OCI-M1 (cell line): ENCODE results near the gene APOBEC3G.

Experiments
- DNase-seq: peaks from one replicate; lab custom pipeline; 2025; lab: John Stamatoyannopoulos, UW

Gene APOBEC3G

GRCh38 chr22:39122772-39123470, 45.8 kb downstream of the APOBEC3G start:
- no peak for DNase-seq

GRCh38 chr22:39123751-39124581, 46.9 kb downstream of the APOBEC3G start:
- DNase-seq = no peak

- no peak for DNase-seq
Measured at GRCh38 chr22:39125622-39126021, 48.5 kb downstream of the APOBEC3G start.

GRCh38 chr22:39128508-39128907, 51.4 kb downstream of the APOBEC3G start:
- DNase-seq = no peak

GRCh38 chr22:39129081-39129480, 52.0 kb downstream of the APOBEC3G start:
- DNase-seq = no peak

- DNase-seq = no peak
Measured at GRCh38 chr22:39129746-39130145, 52.7 kb downstream of the APOBEC3G start.

- DNase-seq = no peak
Measured at GRCh38 chr22:39130152-39130704, 53.2 kb downstream of the APOBEC3G start.

GRCh38 chr22:39130892-39131855, 54.1 kb downstream of the APOBEC3G start:
- peak; percentile 13 for DNase-seq

- DNase-seq = no peak
Measured at GRCh38 chr22:39132281-39132680, 55.2 kb downstream of the APOBEC3G start.

- DNase-seq = no peak
Measured at GRCh38 chr22:39132871-39133524, 55.9 kb downstream of the APOBEC3G start.

- no peak for DNase-seq
Measured at GRCh38 chr22:39133871-39134270, 56.8 kb downstream of the APOBEC3G start.

- no peak for DNase-seq
Measured at GRCh38 chr22:39134366-39135091, 57.5 kb downstream of the APOBEC3G start.

- peak; percentile 77 for DNase-seq
Measured at GRCh38 chr22:39135092-39135896, 58.2 kb downstream of the APOBEC3G start.

- DNase-seq = no peak
Measured at GRCh38 chr22:39136317-39136716, 59.2 kb downstream of the APOBEC3G start.
